Astrocyte (in vitro differentiated cells and primary cell): ENCODE results near the gene HPS5. TPM values are rescaled to one million over a fixed set of nuclear protein-coding genes. Genes with fewer than 3 reads are reported as not detected.

Experiments used
- DNase-seq: peaks from one replicate; pipeline ENCODE4 v3.0.0-alpha.2; 2010; ENCODE audit warnings: low read depth
- FAIRE-seq: peaks from 2 replicates; lab custom pipeline; 2011; peaks lifted over from hg19 to GRCh38; lab: Jason Lieb, UNC
- H2AFZ ChIP-seq: 2 replicates; pipeline ENCODE4 v1.6.0; 2012; ENCODE audit warnings: low read depth, low read length, inconsistent platforms
- H3K27ac ChIP-seq: 2 replicates; pipeline ENCODE4 v1.5.1; 2011; ENCODE audit warnings: low read depth, low read length, inconsistent platforms
- H3K27me3 ChIP-seq: 2 replicates; pipeline ENCODE4 v1.6.0; 2011; ENCODE audit warnings: low read length, inconsistent platforms; ENCODE audit not compliant: insufficient read depth
- H3K36me3 ChIP-seq: 2 replicates; pipeline ENCODE4 v1.5.1; 2011; ENCODE audit warnings: low read length, inconsistent platforms; ENCODE audit not compliant: insufficient read depth
- H3K4me1 ChIP-seq: 2 replicates; pipeline ENCODE4 v1.5.1; 2011; ENCODE audit warnings: low read length, inconsistent platforms; ENCODE audit not compliant: insufficient read depth
- H3K4me2 ChIP-seq: 2 replicates; pipeline ENCODE4 v1.6.0; 2012; ENCODE audit warnings: low read length, inconsistent platforms
- H3K4me3 ChIP-seq: 2 replicates; pipeline ENCODE4 v1.5.1; 2011; ENCODE audit warnings: low read depth, mild to moderate bottlenecking, low read length, inconsistent platforms; ENCODE audit not compliant: insufficient read depth
- H3K79me2 ChIP-seq: 2 replicates; pipeline ENCODE4 v1.6.0; 2012; ENCODE audit warnings: mild to moderate bottlenecking, low read length, inconsistent platforms; ENCODE audit not compliant: insufficient read depth
- H3K9ac ChIP-seq: 2 replicates; pipeline ENCODE4 v1.6.0; 2012; ENCODE audit warnings: mild to moderate bottlenecking, low read length, inconsistent platforms
- H3K9me3 ChIP-seq: 2 replicates; pipeline ENCODE4 v1.5.1; 2012; ENCODE audit warnings: low read depth, mild to moderate bottlenecking, low read length, inconsistent platforms; ENCODE audit not compliant: insufficient read depth
- H4K20me1 ChIP-seq: 2 replicates; pipeline ENCODE4 v1.6.0; 2012; ENCODE audit warnings: low read length, inconsistent platforms; ENCODE audit not compliant: insufficient read depth
- H3K27ac Mint-ChIP-seq: one replicate; pipeline ENCODE4 v1.8.0; 2021; ENCODE audit warnings: mild to moderate bottlenecking, mixed read lengths; ENCODE audit not compliant: unreplicated experiment
- H3K27me3 Mint-ChIP-seq: one replicate; pipeline ENCODE4 v1.8.0; 2021; ENCODE audit warnings: low read depth, mixed read lengths; ENCODE audit not compliant: unreplicated experiment
- H3K36me3 Mint-ChIP-seq: one replicate; pipeline ENCODE4 v1.8.0; 2021; ENCODE audit warnings: low read depth, mixed read lengths; ENCODE audit not compliant: unreplicated experiment
- H3K4me1 Mint-ChIP-seq: one replicate; pipeline ENCODE4 v1.8.0; 2021; ENCODE audit warnings: low read depth, mixed read lengths; ENCODE audit not compliant: unreplicated experiment
- H3K4me3 Mint-ChIP-seq: one replicate; pipeline ENCODE4 v1.8.0; 2021; ENCODE audit warnings: mild to moderate bottlenecking, moderate library complexity, mixed read lengths; ENCODE audit not compliant: unreplicated experiment
- H3K9me3 Mint-ChIP-seq: one replicate; pipeline ENCODE4 v1.8.0; 2021; ENCODE audit warnings: mild to moderate bottlenecking, mixed read lengths; ENCODE audit not compliant: unreplicated experiment
- EZH2 ChIP-seq: IDR thresholded peaks from 2 replicates; pipeline ENCODE4 v1.6.1; 2012; ENCODE audit warnings: mild to moderate bottlenecking, low read length, inconsistent platforms; ENCODE audit not compliant: insufficient read depth
- total RNA-seq: library from RNA; stranded (reverse); gene quantifications from 2 replicates; pipeline ENCODE4 v1.2.1, GENCODE V29; 2021
- TF ChIP-seq, protein P1 (sequence below): IDR thresholded peaks from 2 replicates; pipeline ENCODE4 v1.5.1; 2011; ENCODE audit warnings: low read depth, mild to moderate bottlenecking, inconsistent platforms, low read length, moderate library complexity; ENCODE audit not compliant: insufficient read depth

HPS5 gene
- total RNA-seq, 1 donor from 2014 or later, result 22.6 TPM

DNA sequence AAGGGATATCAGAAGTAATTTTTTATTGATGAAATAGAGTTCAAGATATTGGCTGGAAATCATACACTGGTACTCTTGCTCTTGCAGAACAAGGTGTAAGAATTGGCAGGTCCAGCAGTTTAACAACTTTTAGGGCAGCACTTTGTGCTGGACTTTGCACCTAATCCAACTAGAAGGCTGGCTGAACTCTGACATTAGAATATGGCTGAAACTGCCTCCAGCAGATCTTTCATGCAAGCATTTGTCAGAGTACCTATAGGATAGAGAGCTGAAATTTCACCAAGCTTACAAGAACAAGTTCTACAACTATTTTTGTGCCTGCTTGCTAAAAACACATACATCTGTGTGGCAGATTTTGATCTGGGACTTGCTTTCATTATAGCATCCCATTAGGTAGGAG, 17.2 kb downstream of the HPS5 start:
- H3K36me3 Mint-ChIP-seq, result peaks cover 7% of the 10 kb centered on the region
- no peak overlapping the region for H3K4me2 ChIP-seq
- H3K27ac Mint-ChIP-seq, result no peak overlapping the region
- H4K20me1 ChIP-seq, result no peaks in the 10 kb centered on the region
- no peaks in the 10 kb centered on the region for H3K27me3 Mint-ChIP-seq
- DNase-seq, result no peak
- no peak overlapping the region for H2AFZ ChIP-seq
- H3K27me3 ChIP-seq, result no peaks in the 10 kb centered on the region
- TF ChIP-seq EZH2, result no peak
- TF ChIP-seq, protein P1, sequence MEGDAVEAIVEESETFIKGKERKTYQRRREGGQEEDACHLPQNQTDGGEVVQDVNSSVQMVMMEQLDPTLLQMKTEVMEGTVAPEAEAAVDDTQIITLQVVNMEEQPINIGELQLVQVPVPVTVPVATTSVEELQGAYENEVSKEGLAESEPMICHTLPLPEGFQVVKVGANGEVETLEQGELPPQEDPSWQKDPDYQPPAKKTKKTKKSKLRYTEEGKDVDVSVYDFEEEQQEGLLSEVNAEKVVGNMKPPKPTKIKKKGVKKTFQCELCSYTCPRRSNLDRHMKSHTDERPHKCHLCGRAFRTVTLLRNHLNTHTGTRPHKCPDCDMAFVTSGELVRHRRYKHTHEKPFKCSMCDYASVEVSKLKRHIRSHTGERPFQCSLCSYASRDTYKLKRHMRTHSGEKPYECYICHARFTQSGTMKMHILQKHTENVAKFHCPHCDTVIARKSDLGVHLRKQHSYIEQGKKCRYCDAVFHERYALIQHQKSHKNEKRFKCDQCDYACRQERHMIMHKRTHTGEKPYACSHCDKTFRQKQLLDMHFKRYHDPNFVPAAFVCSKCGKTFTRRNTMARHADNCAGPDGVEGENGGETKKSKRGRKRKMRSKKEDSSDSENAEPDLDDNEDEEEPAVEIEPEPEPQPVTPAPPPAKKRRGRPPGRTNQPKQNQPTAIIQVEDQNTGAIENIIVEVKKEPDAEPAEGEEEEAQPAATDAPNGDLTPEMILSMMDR, result no peak
- no peaks in the 10 kb centered on the region for H3K4me1 Mint-ChIP-seq
- no peak for FAIRE-seq
- no peak overlapping the region for H3K27ac ChIP-seq
- H3K36me3 ChIP-seq, result peaks cover 32% of the 10 kb centered on the region
- H3K9me3 ChIP-seq, result no peaks in the 10 kb centered on the region
- no peak overlapping the region for H3K4me3 ChIP-seq
- no peaks in the 10 kb centered on the region for H3K9me3 Mint-ChIP-seq
- no peak overlapping the region for H3K4me3 Mint-ChIP-seq
- H3K79me2 ChIP-seq, result no peaks in the 10 kb centered on the region
- H3K4me1 ChIP-seq, result no peaks in the 10 kb centered on the region
- no peak overlapping the region for H3K9ac ChIP-seq

DNA sequence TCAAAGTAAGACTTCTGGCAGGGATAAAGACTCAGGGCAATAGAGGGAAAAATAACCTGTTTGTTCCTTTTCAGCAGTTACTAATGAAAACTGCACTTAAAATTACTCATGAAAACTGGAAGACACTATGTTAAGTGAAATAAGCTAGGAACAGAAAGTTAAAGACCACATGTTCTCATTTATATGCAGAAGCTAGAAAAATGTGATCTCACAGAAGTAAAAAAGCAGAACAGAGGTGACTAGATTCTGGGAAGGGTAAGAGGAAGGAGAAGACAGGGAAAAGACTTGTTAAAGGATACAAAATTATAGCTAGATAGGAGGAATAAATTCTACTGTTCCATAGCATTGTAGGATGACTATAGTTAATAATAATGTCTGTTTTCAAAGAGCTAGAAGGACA, 22.2 kb downstream of the HPS5 start:
- no peak overlapping the region for H2AFZ ChIP-seq
- Mint-ChIP-seq H3K27me3 (no peaks in the 10 kb centered on the region), H3K27ac (no peak overlapping the region), H3K4me3 (no peak overlapping the region), H3K9me3 (no peaks in the 10 kb centered on the region), H3K36me3 (peaks cover 4% of the 10 kb centered on the region), H3K4me1 (no peaks in the 10 kb centered on the region)
- no peaks in the 10 kb centered on the region for H3K27me3 ChIP-seq
- no peak overlapping the region for H3K9ac ChIP-seq
- H3K4me2 ChIP-seq, result no peak overlapping the region
- FAIRE-seq, result no peak
- DNase-seq, result no peak
- TF ChIP-seq, protein P1, result no peak
- H3K36me3 ChIP-seq, result peaks cover 38% of the 10 kb centered on the region
- no peak overlapping the region for H3K4me3 ChIP-seq
- no peak overlapping the region for H3K27ac ChIP-seq
- no peaks in the 10 kb centered on the region for H3K79me2 ChIP-seq
- H3K4me1 ChIP-seq, result no peaks in the 10 kb centered on the region
- no peaks in the 10 kb centered on the region for H4K20me1 ChIP-seq
- H3K9me3 ChIP-seq, result no peaks in the 10 kb centered on the region

DNA sequence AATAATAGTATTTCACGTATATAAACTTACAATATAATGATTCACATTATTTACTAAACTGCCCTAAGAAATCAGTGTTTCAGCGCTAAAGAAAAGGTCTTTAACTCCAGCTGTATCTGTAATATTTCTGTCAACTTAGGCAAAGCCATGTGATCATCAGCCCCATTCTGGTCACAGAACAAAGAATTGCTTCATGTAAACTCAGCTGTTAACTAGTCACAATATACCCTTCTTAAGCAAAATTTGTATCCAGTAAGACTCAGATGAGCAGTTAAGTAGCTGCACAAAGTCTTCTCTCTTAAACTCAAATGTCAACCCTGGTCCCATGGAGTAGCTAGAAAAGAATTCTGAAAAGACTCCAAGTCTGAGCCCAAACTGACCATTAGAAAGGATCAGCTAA, 26.6 kb downstream of the HPS5 start:
- Mint-ChIP-seq H3K9me3 (no peaks in the 10 kb centered on the region), H3K4me1 (no peaks in the 10 kb centered on the region), H3K36me3 (peaks cover 14% of the 10 kb centered on the region), H3K27ac (no peak overlapping the region), H3K27me3 (no peaks in the 10 kb centered on the region), H3K4me3 (no peak overlapping the region)
- Histone ChIP-seq H3K4me3 (no peak overlapping the region), H3K4me1 (no peaks in the 10 kb centered on the region), H3K4me2 (no peak overlapping the region), H4K20me1 (no peaks in the 10 kb centered on the region), H3K9me3 (no peaks in the 10 kb centered on the region), H3K36me3 (peaks cover 50% of the 10 kb centered on the region), H3K27ac (no peak overlapping the region), H3K9ac (no peak overlapping the region), H3K27me3 (no peaks in the 10 kb centered on the region), H2AFZ (no peak overlapping the region), H3K79me2 (no peaks in the 10 kb centered on the region)
- DNase-seq (no peak), FAIRE-seq (no peak)
- TF ChIP-seq, protein P1, result no peak
- TF ChIP-seq EZH2, result no peak
